Islet of Langerhans (tissue), 1 donor: Measurements from ENCODE around the gene RANBP1.

Experiments
- FAIRE-seq: peaks from one replicate; lab custom pipeline; 2011; peaks lifted over from hg19 to GRCh38; lab: Jason Lieb, UNC

Gene RANBP1

GRCh38 chr22:20125201-20126174 lies 9.6 kb downstream of the RANBP1 start:
- FAIRE-seq, result no peak

GRCh38 chr22:20126284-20127029 lies 10.6 kb downstream of the RANBP1 start:
- FAIRE-seq, result no peak

- no peak for FAIRE-seq
These were observed 11.5 kb downstream of the RANBP1 start for GRCh38 chr22:20127318-20127868.

GRCh38 chr22:20127869-20128618 lies 12.1 kb downstream of the RANBP1 start:
- FAIRE-seq, result no peak

GRCh38 chr22:20128619-20128901 lies 12.7 kb downstream of the RANBP1 start:
- no peak for FAIRE-seq

GRCh38 chr22:20128902-20129746 lies 13.2 kb downstream of the RANBP1 start:
- FAIRE-seq, result no peak

GRCh38 chr22:20129747-20130014 lies 13.8 kb downstream of the RANBP1 start:
- FAIRE-seq, result no peak

- FAIRE-seq, result no peak
These were observed 14.4 kb downstream of the RANBP1 start for GRCh38 chr22:20130319-20130718.

GRCh38 chr22:20130731-20131596 lies 15.1 kb downstream of the RANBP1 start:
- FAIRE-seq, result no peak

GRCh38 chr22:20131597-20131858 lies 15.6 kb downstream of the RANBP1 start, which contains the start of gene ZDHHC8:
Gene ZDHHC8 (plus strand): TSS chr22:20131804. CDS start chr22:20131948, 144 bp downstream.
- FAIRE-seq, result no peak

GRCh38 chr22:20131859-20132685 lies 16.2 kb downstream of the RANBP1 start:
- no peak for FAIRE-seq

GRCh38 chr22:20132686-20133246 lies 16.9 kb downstream of the RANBP1 start:
- FAIRE-seq, result no peak

GRCh38 chr22:20133930-20134549 lies 18.1 kb downstream of the RANBP1 start:
- no peak for FAIRE-seq

GRCh38 chr22:20135265-20135664 lies 19.4 kb downstream of the RANBP1 start:
- no peak for FAIRE-seq

GRCh38 chr22:20135806-20136602 lies 20.1 kb downstream of the RANBP1 start:
- no peak for FAIRE-seq

GRCh38 chr22:20136603-20136873 lies 20.6 kb downstream of the RANBP1 start:
- no peak for FAIRE-seq

GRCh38 chr22:20137113-20137512 lies 21.2 kb downstream of the RANBP1 start:
- FAIRE-seq, result no peak

GRCh38 chr22:20137671-20138416 lies 21.9 kb downstream of the RANBP1 start:
- FAIRE-seq, result no peak
